ENCODE measurements around the gene ATP2A1. TPM values are rescaled to one million over a fixed set of nuclear protein-coding genes. Genes with fewer than 3 reads are reported as not detected.

The ATP2A1 gene
- total RNA-seq, 2 donors from 2014 or later = 0.40 to 2.9 TPM

DNA sequence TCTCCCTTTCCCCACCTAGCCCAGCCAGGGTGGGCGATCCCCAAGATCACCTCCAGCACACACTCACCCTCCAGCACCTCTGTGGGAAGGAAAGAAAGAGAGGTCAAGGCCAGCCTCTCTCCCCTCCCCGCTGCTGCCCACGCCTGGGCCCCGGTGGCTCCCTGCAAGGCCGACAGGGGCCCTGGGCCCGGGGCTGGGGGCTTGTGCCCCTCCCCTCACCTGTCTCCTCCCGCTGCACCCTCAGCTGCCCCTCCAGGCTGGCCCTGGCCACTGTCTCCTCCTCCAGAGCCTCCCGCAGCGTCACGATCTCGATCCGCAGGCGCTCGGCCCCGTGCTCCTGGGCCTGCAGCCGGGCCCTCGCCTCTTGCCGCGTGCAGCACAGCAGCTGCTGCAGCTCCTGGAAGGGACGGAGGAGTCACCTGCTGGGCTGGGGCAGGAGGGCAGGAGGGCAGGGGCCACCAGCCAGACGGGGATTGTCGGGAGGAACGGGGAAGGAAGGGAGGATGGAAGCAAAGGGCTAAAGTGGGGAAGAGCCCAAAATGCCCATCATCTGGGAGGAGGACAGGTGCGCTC lies 27.6 kb downstream of the ATP2A1 start:
- Histone ChIP-seq H3K9me3 (no peaks in the 10 kb centered on the region), H3K4me3 (no peak overlapping the region), H3K27me3 (no peaks in the 10 kb centered on the region), H3K9ac (ENCODE audit: low read depth in 2 of 2, low read length in 2 of 2) (no peak overlapping the region), H3K27ac (no peak overlapping the region), H3K4me1 (no peaks in the 10 kb centered on the region), H3K36me3 (no peaks in the 10 kb centered on the region)
- no peak for TF ChIP-seq CTCF (IDR thresholded peaks at IDR 0.05)
- intact Hi-C loops (cut with DNase I) = no loop called here
- DNase-seq = no peak

DNA sequence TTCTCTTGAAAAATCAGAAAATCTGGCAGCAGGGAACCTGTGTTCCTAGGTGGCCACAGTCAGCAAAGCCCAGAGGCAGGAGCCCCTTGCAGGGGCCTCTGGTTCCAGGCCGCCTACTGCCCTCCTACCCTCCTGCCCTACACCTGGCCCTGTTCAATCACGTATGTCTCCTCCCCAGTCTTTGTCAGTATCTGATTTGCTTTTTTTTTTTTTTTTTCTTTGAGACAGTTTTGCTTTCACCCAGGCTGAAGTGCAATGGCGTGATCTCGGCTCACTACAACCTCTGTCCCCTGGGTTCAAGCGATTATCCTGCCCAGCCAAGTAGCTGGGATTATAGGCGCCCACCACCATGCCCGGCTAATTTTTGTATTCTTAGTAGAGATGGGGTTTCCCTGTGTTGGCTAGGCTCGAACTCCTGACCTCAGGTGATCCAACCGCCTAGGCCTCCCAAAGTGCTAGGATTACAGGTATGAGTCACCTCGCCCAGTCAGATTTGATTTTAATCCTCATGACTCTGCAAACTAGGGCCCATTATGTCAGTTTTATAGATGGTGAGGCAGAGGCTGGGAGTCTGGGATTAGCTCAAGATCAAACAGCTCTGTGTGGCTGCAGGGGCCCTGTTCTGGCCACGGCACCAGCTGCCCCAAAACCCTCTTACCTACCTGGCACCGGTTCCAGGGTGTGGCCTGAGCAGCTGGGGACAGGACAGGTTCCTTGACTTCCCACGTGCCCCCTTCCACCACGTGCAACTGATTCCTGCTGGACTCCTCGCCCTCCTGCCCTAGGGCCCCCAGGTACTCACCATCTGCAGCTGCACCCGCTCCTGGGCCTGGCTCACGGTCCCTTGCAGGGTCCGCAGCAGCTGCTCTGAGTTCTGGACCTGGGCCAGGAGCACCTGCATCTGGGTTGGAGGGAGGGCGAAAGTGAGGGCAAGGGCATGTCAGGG lies 32.1 kb downstream of the ATP2A1 start:
- no peaks in the 10 kb centered on the region for H3K4me1 ChIP-seq
- peaks cover 9% of the 10 kb centered on the region for H3K36me3 ChIP-seq
- peak overlapping the region in 1 of 2 donors; percentile 46 for H3K9ac ChIP-seq (ENCODE audit: low read depth in 2 of 2, low read length in 2 of 2)
- H3K27ac ChIP-seq = peak overlapping the region; percentile 12
- TF ChIP-seq CTCF (IDR thresholded peaks at IDR 0.05) = no peak
- intact Hi-C loops (cut with DNase I) = no loop called here
- H3K4me3 ChIP-seq = no peak overlapping the region
- H3K27me3 ChIP-seq = no peaks in the 10 kb centered on the region
- peak; percentile 72 for DNase-seq
- H3K9me3 ChIP-seq = no peaks in the 10 kb centered on the region

DNA sequence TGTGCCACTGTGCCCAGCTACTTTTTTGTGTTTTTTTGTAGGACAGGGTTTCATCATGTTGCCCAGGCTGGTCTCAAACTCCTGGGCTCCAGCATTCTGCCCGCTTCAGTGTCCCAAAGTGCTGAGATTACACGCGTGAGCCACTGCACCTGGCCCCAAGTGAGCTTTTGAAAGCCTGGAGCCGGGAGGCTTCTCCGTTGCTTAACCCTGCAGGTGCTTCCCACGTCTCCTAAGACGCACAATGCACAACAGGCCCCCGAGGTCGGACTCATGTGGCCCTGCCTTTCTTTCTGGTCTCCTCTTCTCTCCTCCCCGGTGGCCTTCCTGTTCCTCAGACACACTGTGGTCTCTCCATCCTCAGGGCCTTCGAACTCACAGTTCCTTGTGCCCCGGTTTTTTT lies 34.3 kb downstream of the ATP2A1 start:
- no peak overlapping the region for H3K27ac ChIP-seq
- H3K9ac ChIP-seq (ENCODE audit: low read depth in 2 of 2, low read length in 2 of 2) = no peak overlapping the region
- no peak for TF ChIP-seq CTCF (IDR thresholded peaks at IDR 0.05)
- no peak overlapping the region for H3K4me3 ChIP-seq
- intact Hi-C loops (cut with DNase I) = no loop called here
- H3K36me3 ChIP-seq = peaks cover 16% of the 10 kb centered on the region
- H3K9me3 ChIP-seq = no peaks in the 10 kb centered on the region
- no peaks in the 10 kb centered on the region for H3K27me3 ChIP-seq
- H3K4me1 ChIP-seq = no peaks in the 10 kb centered on the region
- DNase-seq = no peak

- Histone ChIP-seq H3K9me3 (no peaks in the 10 kb centered on the region), H3K4me3 (no peak overlapping the region), H3K27ac (no peak overlapping the region), H3K27me3 (no peaks in the 10 kb centered on the region), H3K9ac (ENCODE audit: low read depth in 2 of 2, low read length in 2 of 2) (no peak overlapping the region), H3K4me1 (no peaks in the 10 kb centered on the region), H3K36me3 (peaks cover 16% of the 10 kb centered on the region)
- no peak for TF ChIP-seq CTCF (IDR thresholded peaks at IDR 0.05)
- intact Hi-C loops (cut with DNase I) = no loop called here
- DNase-seq = no peak
Measured at GRCh38 chr16:28913946-28914724, 35.8 kb downstream of the ATP2A1 start.

GRCh38 chr16:28915181-28915580 lies 36.9 kb downstream of the ATP2A1 start:
- no peak overlapping the region for H3K9ac ChIP-seq (ENCODE audit: low read depth in 2 of 2, low read length in 2 of 2)
- H3K4me1 ChIP-seq = no peaks in the 10 kb centered on the region
- H3K4me3 ChIP-seq = no peak overlapping the region
- no peaks in the 10 kb centered on the region for H3K9me3 ChIP-seq
- intact Hi-C loops (cut with DNase I) = no loop called here
- DNase-seq = no peak
- TF ChIP-seq CTCF (IDR thresholded peaks at IDR 0.05) = no peak
- peaks cover 16% of the 10 kb centered on the region for H3K36me3 ChIP-seq
- no peaks in the 10 kb centered on the region for H3K27me3 ChIP-seq
- no peak overlapping the region for H3K27ac ChIP-seq

All from colonic mucosa (tissue), 4 donors.